ENCODE results near the gene PACC1.

Gene PACC1

GRCh38 chr1:212412374-212412773 lies 2.3 kb downstream of the PACC1 start:
- TF ChIP-seq CTCF (IDR thresholded peaks at IDR 0.05; ENCODE audit: insufficient read depth, low read length, missing control alignments), result no peak
- no peak for DNase-seq (ENCODE audit: low read depth, low spot score)
- ChIA-PET POLR2A (no interaction called here), CTCF (interaction anchor here (1.4 to 1.5 kb wide), 2 partner anchors 13 to 377 kb away, joined by 3 to 4 read pairs; partner anchors contain the start of genes DTL and INTS7)
- H3K4me3 ChIP-seq (ENCODE audit: low read depth, low read length), result no peak overlapping the region

DNA sequence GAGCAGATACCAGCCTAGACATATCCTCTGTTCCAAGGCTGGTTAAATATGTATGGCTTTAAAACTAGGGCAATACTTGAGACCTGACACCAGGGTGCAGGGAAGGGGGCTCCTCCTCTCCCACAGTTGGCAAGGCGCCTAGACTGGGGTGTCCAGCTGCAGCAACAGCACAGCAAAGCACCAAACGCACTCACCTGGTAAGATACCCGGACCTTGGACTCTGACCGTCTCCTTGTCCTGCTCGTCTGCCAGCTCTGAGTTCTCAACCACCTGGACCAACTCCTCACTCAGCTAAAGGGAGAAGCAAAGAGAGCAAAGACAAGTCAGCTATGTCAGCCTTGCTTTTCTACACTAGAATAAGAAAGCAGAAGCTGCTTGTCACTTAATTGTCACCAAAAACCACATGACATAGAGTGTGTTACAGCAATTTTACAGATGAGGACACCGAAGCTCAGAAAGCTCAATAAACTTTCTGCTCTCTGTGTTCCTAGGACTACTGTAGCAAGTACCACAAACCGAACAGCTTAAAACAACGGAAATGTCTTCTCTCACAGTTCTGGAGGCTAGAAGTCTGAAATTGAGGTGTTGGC lies 4.4 kb downstream of the PACC1 start:
- TF ChIP-seq CTCF (IDR thresholded peaks at IDR 0.05; ENCODE audit: insufficient read depth, low read length, missing control alignments), result no peak
- no peak for DNase-seq (ENCODE audit: low read depth, low spot score)
- ChIA-PET CTCF (interaction anchor here (1.4 to 1.5 kb wide), 2 partner anchors 46 to 348 kb away, joined by 3 to 6 read pairs; no protein-coding TSS in a partner anchor), POLR2A (no interaction called here)
- no peak overlapping the region for H3K4me3 ChIP-seq (ENCODE audit: low read depth, low read length)

DNA sequence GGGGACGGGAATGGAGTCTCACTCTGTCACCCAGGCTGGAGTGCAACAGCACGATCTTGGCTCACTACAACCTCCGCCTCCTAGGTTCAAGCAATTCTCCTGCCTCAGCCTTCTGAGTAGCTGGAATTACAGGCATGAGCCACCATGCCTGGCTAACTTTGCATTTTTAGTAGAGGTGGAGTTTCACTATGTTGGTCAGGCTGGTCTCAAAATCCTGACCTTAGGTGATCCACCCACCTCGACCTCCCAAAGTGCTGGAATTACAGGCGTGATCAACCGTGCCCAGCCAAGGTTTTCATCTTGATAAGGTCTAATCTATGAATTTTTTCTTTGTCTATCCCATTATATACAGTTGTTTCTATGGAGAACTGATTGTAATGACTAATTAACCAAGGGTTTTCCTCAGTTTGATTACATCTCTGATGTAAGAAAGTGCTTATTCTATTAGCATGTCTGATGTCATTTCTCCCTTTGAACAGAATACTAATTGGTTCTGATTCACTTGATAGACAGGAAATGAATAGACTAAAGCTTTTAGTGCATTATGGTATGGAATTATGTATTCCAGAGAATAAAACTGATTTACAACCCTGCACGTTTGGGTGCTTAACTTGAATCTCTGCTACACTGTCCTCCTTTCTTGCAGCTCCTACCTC lies 11.9 kb downstream of the PACC1 start:
- no peak overlapping the region for H3K4me3 ChIP-seq (ENCODE audit: low read depth, low read length)
- no peak for TF ChIP-seq CTCF (IDR thresholded peaks at IDR 0.05; ENCODE audit: insufficient read depth, low read length, missing control alignments)
- ChIA-PET CTCF (interaction anchor here (0.9 to 1.1 kb wide), 3 partner anchors 11 to 340 kb away, joined by 3 to 5 read pairs (median 3); no protein-coding TSS in a partner anchor), POLR2A (no interaction called here)
- DNase-seq (ENCODE audit: low read depth, low spot score), result no peak

DNA sequence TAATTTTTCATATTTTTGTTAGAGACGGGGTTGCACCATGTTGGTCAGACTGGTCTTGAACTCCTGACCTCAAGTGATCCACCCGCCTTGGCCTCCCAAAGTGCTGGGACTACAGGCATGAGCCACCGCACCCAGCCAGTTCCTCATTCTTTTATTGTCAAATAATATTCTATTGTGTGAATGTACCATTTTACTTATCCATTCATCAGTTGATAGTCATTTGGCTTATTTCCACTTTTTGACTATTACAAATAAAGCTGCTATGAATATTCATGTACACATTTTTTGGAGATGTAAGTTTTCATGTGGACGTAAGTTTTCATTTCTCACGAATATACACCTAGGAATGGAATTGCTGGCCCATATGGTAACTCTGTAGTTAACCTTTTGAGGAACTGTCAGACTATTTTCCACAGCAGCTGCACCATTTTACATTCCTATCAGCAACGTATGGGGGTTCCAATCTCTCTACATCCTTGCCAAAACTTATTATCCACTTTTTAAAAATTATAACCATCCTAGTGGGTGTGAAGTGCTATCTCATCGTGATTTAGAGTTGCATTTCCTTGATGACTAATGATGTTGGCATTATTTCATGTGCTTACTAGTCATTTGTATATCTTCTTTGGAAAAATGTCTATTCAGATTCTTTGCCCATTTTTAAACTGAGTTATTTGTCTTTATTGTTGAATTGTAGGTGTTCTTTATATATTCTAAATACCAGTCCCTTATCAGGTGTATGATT lies 12.7 kb downstream of the PACC1 start:
- no peak overlapping the region for H3K4me3 ChIP-seq (ENCODE audit: low read depth, low read length)
- no peak for TF ChIP-seq CTCF (IDR thresholded peaks at IDR 0.05; ENCODE audit: insufficient read depth, low read length, missing control alignments)
- DNase-seq (ENCODE audit: low read depth, low spot score), result no peak
- CTCF ChIA-PET, result no interaction called here
- POLR2A ChIA-PET, result no interaction called here

DNA sequence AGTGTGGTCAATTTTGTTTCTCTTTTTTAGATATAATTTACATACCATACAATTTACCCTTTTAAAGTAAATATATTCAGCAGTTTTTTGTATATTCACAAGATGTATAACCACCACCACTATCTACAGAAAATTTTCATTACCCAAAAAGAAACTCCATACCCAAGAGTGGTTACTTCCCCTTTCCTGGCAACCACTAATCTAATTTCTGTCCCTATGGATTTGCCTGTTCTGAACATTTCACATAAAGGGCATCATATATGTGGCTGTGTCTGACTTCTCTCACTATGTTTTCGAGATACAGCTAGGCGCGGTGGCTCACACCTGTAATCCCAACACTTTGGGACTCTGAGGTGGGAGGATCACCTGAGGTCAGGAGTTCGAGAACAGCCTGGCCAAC lies 13.6 kb downstream of the PACC1 start:
- no peak for TF ChIP-seq CTCF (IDR thresholded peaks at IDR 0.05; ENCODE audit: insufficient read depth, low read length, missing control alignments)
- CTCF ChIA-PET, result no interaction called here
- no peak for DNase-seq (ENCODE audit: low read depth, low spot score)
- no peak overlapping the region for H3K4me3 ChIP-seq (ENCODE audit: low read depth, low read length)
- POLR2A ChIA-PET, result no interaction called here

DNA sequence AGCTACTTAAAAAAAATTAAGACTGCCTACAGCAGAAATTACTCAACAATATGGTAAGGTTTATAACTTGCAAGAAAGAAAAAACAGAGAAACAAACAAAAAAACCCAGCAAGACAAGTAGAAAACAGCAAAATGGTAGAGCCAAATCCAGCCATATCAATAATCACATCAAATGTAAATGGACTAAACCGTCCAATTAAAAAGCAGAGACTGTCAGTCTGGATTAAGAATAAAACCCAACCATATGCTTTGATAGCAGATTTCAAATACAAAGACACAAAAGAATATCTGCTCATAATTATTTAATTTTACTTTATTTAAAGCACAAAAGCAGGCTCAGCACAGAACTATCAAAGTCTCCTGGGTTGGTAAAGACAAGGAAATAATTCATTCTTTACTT lies 17.5 kb downstream of the PACC1 start:
- no peak for TF ChIP-seq CTCF (IDR thresholded peaks at IDR 0.05; ENCODE audit: insufficient read depth, low read length, missing control alignments)
- no peak for DNase-seq (ENCODE audit: low read depth, low spot score)
- ChIA-PET POLR2A (no interaction called here), CTCF (interaction anchor here (0.8 to 1.3 kb wide), 2 partner anchors 59 to 333 kb away, joined by 4 read pairs; no protein-coding TSS in a partner anchor)
- H3K4me3 ChIP-seq (ENCODE audit: low read depth, low read length), result no peak overlapping the region

Measured in AG04449 (cell line).